SU-DHL-6 (cell line): ENCODE results near the gene EIF2S1.

Experiments used
- CTCF ChIP-seq: fragments of 200-600 bp; sonication (generic); IDR thresholded peaks from one replicate; pipeline ENCODE4 v1.5.1; 2017; ENCODE audit warnings: antibody characterized with exemption, mild to moderate bottlenecking, low read length, moderate library complexity; ENCODE audit not compliant: insufficient read depth, poor library complexity, severe bottlenecking
- EZH2phosphoT487 ChIP-seq: fragments of 200-600 bp; sonication (generic), shearing (Covaris generic); conservative IDR thresholded peaks from 2 replicates; pipeline ENCODE4 v1.6.1; 2018; ENCODE audit warnings: mild to moderate bottlenecking, antibody characterized with exemption, low read length, moderate library complexity, mixed read lengths

DNA sequence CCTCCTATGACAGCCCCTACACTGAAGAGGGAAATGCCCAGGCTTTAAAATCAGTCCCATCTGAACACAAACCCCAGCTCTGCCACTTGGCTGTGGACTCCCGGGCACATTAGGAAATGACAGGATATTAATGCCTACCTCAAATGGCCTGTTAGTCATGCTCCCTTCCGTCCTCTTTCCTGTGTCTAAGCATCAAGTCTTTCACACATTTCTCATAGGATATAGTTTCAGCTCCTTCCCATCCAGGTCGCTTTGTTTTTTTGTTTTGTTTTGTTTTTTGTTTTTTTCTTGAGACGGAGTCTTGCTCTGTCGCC lies 35.7 kb downstream of the EIF2S1 start:
- TF ChIP-seq CTCF (no peak), EZH2phosphoT487 (no peak)
